HL-60/S4 (cell line): ENCODE data around the gene SDK1.

Experiments
- in situ Hi-C: fragments of 300-500 bp; cut with MboI; formaldehyde crosslinking; loops from 2 replicates; pipeline ENCODE4 v1.14.3; 2022; ENCODE audit warnings: low sequenced_read_pairs

SDK1 gene, protein sequence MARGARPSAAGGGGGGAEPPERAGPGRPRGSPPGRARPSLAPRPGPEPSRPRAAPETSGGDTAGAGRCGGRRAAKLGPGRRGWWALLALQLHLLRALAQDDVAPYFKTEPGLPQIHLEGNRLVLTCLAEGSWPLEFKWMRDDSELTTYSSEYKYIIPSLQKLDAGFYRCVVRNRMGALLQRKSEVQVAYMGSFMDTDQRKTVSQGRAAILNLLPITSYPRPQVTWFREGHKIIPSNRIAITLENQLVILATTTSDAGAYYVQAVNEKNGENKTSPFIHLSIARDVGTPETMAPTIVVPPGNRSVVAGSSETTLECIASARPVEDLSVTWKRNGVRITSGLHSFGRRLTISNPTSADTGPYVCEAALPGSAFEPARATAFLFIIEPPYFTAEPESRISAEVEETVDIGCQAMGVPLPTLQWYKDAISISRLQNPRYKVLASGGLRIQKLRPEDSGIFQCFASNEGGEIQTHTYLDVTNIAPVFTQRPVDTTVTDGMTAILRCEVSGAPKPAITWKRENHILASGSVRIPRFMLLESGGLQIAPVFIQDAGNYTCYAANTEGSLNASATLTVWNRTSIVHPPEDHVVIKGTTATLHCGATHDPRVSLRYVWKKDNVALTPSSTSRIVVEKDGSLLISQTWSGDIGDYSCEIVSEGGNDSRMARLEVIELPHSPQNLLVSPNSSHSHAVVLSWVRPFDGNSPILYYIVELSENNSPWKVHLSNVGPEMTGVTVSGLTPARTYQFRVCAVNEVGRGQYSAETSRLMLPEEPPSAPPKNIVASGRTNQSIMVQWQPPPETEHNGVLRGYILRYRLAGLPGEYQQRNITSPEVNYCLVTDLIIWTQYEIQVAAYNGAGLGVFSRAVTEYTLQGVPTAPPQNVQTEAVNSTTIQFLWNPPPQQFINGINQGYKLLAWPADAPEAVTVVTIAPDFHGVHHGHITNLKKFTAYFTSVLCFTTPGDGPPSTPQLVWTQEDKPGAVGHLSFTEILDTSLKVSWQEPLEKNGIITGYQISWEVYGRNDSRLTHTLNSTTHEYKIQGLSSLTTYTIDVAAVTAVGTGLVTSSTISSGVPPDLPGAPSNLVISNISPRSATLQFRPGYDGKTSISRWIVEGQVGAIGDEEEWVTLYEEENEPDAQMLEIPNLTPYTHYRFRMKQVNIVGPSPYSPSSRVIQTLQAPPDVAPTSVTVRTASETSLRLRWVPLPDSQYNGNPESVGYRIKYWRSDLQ (N-terminal part only)

DNA sequence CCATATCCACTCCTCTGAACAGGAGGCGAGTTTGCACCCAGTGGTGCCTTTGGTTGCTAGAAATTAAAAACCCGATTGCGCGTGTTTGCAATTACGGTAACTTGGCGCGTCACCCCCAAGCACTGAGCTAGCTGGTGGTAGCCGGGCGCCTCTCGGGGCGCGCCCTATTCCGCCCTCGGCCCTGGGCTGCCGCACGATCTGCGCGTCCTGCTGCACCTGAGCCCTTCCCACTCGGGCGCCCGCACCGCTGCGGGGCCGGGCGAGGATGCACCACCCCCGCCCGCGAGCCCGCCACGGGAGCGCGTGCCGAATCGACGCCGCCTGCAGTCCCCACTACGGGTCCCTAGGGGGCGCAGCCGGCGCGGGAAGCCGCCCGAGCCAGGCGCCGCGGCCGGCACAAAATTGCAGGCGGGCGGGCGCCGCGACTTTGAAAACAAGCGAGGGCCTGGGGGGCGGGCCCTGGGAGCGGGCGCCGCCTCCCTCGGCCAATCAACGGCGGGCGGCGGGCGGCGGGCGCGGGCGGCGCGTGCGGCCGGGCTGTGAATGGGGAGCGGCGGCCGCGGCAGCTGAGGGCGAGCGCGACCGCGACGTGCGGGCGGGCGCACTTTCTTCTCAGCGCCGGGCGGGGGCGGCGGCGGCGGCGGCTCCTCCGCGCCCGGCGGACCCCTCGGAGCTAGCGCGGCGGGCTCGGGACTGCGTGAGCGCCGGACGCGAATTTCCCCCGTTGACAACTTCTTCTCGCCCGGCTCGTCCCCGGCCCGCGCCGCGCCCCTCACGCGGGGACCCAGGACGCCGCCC, at the start of gene SDK1:
Gene SDK1 (plus strand): TSS at position 602 of the 798 bp plus-strand sequence. CDS start 335 bp downstream, outside the sequence.
- in situ Hi-C loops, result no loop called here

DNA sequence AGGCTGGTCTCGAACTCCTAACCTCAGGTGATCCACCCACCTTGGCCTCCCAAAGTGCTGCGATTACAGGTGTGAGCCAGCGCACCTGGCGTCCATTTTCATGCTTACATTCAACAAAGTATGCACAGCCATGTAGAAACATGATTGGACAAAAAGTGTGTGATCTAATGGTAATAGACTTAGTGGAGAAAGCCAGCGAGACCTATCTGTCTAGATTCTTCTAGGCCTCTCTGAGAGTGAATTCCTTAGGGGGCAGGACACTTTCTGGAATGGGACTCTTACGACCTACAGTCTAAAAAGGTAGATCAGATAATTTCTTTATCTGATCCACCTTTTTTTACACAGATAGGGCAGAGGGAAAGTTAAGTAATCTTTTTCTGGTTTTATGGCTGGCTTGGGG, 46.3 kb upstream of the SDK1 start:
- in situ Hi-C loops, result no loop called here

DNA sequence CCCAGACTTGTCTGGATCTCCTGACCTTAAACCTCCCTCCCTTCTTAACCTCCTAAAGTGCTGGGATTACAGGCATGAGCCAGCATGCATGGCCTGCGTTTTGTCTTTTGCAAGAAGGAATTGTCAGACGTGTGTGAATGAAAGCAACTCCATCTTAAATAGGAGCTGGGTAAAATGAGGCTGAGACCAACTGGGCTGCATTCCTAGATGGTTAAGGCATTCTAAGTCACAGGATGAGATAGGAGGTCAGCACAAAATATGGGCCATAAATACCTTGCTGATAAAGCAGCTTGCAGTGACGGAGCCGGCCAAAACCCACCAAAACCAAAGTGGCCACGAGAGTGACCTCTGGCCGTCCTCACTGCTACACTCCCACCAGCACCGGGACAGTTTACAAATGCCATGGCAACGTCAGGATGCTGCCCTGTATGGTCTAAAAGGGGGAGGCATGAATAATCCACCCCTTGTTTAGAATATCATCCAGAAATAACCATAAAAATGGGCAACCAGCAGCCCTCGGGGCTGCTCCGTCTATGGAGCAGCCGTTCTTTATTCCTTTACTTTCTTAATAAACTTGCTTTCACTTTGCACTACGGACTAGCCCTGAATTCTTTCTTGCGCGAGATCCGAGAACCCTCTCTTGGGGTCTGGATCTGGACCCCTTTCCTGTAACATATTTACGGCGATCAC, 41.2 kb upstream of the SDK1 start:
- in situ Hi-C loops, result no loop called here

DNA sequence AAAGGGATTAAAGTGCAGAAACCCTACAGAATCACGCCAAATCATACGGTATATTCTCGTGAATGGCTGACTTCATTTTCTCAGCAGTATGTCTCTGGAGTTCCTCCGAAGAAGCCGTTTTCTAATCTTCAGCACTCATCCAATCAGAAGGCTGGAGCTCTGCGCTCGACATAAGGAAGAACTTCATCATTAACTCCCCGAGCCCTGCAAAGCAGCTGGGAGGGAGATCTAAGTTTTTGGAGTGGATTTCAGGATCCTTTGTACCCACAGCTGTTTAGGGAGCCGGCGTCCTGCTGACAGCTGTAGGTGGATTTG, 40.7 kb upstream of the SDK1 start:
- in situ Hi-C loops, result no loop called here

DNA sequence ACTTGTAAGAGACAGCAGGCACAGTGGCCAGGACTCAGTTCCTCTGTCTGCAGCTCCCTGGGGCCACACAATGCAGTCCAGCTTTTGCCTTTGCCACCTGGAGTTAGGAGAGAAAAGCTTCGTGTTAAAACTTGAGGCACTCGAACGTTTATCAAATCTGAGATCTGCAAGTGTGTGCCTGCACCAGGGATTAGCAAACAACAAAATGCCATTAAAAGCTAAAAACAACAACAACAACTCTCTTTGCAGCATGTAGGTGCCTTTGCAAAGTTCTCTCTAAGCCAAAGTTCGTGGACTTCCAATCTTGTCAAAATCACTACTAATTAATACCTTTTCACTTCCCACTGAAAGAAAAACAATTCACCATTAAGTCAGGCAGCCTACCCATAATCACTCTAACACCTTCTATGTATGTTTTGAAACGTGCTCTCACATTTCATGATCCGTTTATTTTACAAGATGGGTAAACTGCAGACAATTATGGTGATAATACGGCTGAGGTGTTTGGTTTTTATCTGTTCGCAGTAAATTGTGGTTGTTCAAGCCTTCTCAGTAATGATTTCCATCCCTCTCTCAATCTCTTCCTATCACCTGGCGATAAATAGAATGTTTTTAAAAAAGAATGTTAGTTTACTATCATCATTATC, 36.2 kb upstream of the SDK1 start:
- in situ Hi-C loops, result no loop called here

DNA sequence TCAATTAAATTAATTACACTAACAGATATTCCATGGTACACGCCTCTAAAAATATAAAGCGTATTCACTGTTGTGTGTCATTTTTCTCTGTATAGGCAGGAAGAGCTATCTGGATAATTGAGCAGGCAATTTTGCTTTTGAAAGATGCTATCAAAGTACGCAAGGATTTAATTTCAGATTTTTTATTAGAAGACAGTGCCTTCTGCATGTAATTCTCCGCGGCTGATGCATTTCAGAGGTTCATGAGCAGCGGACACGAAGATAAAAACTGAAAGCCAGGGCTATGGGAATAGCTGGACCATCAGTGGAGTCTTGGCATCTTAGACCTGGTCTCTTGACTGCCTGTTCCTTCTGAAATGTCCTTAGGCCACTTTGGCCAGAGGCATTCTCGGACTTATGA, 35.7 kb upstream of the SDK1 start:
- in situ Hi-C loops, result no loop called here

DNA sequence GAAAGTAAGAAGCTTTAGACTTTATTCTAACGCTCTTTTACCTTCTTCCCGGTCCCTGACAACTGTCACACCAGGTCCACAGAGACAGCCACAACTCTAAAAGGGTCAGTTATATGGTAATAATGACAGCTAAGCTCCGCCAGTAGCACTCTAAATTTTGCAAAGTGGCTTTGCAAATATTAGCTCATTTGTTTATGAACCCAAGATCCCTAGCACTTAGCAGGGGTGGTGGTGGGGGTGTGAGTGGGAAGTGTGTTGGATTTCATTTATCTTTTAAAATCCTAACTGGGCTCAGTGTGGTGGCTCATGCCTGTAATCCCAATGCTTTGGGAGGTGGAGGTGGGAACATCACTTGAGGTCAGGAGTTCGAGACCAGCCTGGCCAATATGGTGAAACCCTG, 34.8 kb upstream of the SDK1 start:
- in situ Hi-C loops, result no loop called here

DNA sequence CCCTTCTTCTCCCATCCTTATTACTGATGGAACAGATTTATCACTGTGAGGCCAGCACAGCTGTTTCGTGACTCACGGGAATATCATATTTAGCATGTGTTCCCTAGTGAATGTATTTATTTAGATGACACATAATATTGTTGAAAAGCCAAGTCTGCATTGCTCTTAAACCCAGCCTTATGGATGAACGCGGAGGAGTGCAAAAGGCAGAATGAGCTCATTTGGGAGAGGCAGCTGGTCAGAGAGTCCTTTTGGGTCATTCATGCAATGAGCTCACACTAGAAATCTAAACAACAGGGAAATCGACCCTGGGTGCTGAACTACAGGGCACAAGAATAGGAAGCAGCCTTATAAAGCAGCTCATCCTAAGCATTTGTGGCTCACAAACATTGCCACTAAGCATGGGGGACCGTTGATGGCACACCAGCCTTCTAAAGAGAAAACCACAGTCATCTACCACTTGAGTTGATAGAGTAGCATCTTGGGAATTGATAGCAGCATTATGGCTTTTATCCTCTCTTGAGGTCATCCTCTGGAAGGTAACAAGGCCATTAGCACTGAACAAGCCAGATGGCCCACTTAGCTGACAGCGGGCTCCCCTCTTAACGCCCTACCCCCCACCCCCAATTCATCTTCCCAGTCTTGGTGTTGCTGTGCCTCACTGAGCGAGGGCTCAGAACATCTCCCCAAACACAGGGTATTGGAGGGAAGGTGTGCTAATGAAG, 32.9 kb upstream of the SDK1 start:
- in situ Hi-C loops, result no loop called here

DNA sequence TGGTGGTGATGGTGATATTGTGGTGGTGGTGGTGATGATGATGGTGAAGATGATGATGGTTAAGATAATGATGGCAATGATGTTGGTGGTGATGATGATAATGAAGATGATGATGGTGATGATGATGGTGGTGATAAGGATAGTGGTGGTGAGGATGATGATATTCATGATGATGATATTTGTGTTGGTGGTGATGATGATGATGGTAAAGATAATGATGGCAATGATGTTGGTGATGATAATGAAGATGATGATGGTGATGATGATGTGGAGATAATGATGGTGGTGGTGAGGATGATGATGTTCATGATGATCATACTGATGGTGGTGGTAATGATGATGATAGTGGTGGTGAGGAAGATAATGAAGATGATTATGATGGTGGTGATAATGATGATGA, 30.7 kb upstream of the SDK1 start:
- in situ Hi-C loops, result no loop called here

DNA sequence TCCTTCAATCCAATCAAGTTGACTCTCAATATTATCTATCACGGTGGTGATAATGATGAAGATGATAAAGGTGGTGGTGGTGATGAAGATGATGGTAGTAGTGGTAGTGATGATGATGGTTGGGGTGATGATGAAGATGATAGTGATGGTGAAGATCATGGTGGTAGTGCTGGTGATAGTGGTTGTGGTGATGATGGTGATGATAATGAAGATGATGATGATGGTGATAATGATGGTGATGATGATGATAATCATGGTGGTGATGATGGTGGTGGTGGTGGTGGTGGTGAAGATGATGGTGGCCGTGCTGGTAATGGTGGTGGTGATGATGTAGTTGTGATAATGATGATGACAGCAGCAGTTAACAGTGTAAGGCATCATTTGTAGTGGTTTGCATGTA, 29.8 kb upstream of the SDK1 start:
- in situ Hi-C loops, result no loop called here

DNA sequence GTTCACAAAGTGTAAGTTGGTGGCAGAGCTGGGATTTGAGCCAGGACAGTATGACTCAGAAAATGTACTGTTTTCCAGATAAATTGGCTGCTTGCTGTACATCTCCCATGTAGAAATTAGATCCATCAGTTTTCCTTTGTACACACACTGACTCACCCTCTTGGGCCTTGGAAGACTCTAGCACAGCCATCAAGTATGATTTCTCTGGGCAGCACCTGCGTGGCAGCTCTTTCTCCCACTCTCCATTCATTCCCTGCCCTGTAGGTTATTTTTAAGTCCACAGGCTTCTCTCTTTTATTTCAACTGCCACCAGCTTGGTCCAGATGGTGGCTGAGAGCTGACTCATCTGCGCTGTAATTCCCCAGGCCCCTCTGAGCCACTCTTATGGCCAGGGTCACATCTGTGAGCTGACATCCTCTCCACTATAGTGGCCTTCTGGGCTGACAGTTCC, 28.3 kb upstream of the SDK1 start:
- in situ Hi-C loops, result no loop called here

DNA sequence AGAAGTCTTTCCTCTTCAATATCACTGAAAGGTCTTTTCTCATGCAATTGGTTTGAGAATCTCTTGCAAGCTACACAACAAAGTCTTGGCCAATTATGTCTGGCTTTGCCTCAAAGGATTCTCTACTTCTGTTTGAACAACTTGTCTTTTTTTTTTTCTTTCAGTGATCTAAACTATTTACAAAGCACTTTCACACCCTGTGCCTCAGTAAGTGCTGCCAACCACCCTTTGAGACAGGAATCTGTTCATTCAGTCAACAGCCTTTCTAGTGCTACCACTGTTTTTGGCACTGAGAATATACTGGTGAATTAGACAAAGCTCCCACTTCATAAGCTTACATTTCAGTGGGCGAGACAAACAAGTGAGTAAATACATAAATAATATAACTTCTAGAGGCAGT, 26.9 kb upstream of the SDK1 start:
- in situ Hi-C loops, result no loop called here

DNA sequence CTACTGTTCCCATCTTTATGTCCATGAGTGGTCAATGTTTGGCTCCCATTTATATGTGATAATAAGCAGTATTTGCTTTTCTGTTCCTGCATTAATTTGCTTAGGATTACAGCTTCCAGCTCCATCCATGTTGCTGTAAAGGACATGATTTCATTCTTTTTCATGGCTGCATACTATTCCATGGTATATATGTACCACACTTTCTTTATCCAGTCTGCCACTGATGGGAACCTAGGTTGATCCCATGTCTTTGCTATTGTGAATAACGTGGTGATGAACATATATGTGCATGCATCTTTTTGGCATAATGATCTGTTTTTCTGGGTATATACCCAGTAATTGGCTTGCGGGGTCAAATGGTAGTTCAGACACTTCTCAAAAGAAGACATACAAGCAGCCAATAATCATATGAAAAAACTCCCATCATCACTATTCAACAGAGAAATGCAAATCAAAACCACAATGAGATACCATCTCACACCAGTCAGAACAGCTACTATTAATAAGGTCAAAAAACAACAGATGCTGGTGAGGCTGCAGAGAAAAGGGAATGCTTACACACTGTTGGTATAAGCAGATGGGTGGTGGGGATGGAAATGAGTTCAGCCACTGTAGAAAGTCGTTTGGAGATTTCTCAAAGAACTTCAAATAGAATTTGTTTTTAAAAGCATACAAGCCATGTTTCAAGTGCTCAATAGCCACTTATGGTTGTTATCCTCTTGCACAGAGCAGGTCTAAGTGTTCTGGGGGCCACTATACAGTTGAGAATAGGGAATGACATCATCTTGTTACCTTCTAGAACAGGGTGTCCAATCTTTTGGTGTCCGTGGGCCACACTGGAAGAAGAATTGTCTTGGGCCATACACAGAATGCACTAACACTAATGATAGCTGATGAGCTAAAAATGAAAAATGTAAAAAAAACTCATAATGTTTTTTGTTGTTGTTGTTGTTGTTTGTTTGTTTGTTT, 23.2 kb upstream of the SDK1 start:
- in situ Hi-C loops, result no loop called here

DNA sequence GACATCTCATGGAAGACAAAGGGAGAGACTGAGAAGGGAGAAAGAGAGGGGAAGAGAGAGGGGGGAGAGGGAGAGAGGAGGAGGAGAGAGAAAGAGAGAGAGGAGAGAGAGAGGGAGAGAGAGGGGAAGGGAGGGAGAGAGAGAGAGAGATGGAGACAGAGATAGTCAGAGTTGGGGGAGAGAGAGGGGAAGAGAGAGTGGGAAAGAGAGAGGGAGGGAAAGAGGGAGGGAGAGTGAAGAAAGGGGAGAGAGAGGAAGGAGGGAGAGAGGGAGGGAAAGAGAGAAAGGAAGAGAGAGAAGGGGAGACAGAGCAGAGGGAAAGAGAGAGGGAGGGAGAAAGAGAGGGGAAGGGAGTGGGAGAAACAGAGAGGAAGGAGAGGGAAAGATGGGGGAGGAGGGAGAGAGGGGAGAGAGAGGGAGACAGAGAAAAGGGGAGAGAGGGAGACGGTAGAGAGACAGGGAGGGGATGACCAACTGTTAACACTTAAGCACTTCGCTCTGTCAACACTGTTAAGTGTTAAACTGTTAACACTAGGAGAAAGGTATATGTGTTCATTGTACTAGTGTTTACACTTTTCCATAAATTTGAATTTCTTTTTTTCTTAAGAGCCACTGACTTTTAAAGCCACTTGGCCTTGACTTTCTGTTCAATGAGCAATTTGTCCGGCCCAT, 21.8 kb upstream of the SDK1 start:
- in situ Hi-C loops, result no loop called here

DNA sequence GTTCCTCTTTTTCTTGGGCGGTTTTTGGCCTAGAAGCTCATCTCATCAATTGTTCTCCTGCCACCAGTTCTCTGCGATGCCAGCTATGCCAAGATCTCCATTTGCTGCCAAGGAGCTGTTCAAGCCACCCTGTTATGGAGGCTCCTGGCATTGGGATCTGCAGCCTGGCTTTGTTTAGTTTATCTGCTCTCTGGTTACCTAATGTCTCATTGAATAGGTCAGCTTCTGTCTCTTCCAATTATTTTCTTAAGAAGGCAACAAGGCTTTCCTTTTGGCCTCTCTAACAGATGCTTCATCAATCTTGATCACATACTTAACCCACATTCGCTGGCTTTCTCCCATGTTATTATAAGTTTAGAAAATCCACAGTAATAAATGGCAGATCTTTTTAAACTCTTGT, 20.6 kb upstream of the SDK1 start:
- in situ Hi-C loops, result no loop called here

DNA sequence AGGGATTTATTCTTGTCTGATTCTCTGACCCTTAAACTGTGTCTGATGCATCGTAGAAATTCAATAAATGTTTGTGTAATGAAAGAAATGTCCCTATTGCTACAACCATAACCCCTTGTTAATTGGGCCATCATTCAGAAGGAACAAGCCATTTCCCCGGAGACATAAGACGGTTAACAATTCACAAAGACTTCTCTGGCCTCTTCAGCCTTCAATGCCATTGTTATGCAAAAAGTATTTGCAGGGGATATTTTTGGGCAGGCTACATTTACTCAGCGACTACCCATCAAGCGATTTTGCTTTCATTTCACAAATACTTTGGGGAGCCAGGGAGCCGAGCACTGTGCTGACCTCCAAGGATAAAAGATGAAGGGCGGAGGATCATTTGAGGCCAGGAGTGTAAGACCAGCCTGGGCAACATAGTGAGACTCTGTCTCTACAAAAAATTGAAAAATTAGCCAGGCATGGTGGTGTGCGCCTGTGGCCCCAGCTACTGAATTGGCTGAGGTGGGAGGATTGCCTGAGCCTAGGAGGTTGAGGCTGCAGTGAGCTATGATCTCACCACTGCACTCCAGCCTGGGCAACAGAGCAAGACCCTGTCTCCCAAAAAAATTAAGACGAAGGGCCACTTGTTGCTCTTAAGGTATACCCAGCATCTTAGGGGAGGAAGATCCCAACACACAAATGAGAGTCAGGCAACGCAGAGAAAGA, 20.0 kb upstream of the SDK1 start:
- in situ Hi-C loops, result no loop called here

DNA sequence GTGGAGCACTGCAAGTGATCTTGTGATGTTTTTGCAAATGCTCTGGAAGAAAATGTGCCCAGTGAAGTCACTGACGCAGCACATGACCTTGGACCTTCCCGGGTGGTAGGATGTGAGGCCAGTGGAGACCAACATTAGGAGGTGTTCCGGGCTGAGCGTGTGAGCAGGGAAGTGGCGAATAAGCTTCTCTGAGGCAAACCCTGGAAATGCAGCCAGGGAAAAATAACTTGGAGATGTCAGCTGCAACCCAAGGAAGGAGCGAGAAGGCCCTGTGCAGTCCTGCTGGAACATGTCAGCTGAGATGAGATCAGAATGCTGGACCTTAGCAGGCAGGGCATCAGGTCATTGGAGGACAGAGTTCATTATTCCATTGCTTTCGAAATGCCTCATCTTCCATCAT, 18.6 kb upstream of the SDK1 start:
- in situ Hi-C loops, result no loop called here
